Loucy (cell line): ENCODE results near the gene ESR1.

Source experiments
- H2AFZ ChIP-seq: fragments of 200-600 bp; sonication (generic); 2 replicates; pipeline ENCODE4 v1.6.0; 2016; ENCODE audit warnings: antibody characterized with exemption, mild to moderate bottlenecking, low read length, moderate library complexity
- H3F3A ChIP-seq: fragments of 200-600 bp; 2 replicates; pipeline ENCODE4 v1.6.0; 2016; ENCODE audit warnings: antibody characterized with exemption, low read depth, mild to moderate bottlenecking
- H3K27me3 ChIP-seq: fragments of 200-600 bp; sonication (generic); 2 replicates; pipeline ENCODE4 v1.6.1; 2014; ENCODE audit warnings: low read length, mild to moderate bottlenecking; ENCODE audit not compliant: insufficient read depth, poor library complexity, severe bottlenecking
- H3K36me3 ChIP-seq: fragments of 200-600 bp; sonication (generic); 2 replicates; pipeline ENCODE4 v1.6.1; 2016; ENCODE audit warnings: low read length; ENCODE audit not compliant: insufficient read depth
- H3K4me1 ChIP-seq: fragments of 200-600 bp; sonication (generic); 2 replicates; pipeline ENCODE4 v1.5.1; 2014; ENCODE audit warnings: low read length, mild to moderate bottlenecking; ENCODE audit not compliant: insufficient read depth, poor library complexity, severe bottlenecking
- H3K4me2 ChIP-seq: fragments of 200-600 bp; sonication (generic); 2 replicates; pipeline ENCODE4 v1.6.0; 2014; ENCODE audit warnings: antibody characterized with exemption, low read length, low read depth, mild to moderate bottlenecking; ENCODE audit not compliant: poor library complexity, severe bottlenecking
- H3K4me3 ChIP-seq: fragments of 200-600 bp; sonication (generic); 2 replicates; pipeline ENCODE4 v1.5.1; 2014; ENCODE audit warnings: low read length, mild to moderate bottlenecking, mixed read lengths; ENCODE audit not compliant: poor library complexity, severe bottlenecking
- H3K79me2 ChIP-seq: fragments of 200-600 bp; sonication (generic); 2 replicates; pipeline ENCODE4 v1.6.1; 2014; ENCODE audit warnings: low read length; ENCODE audit not compliant: insufficient read depth
- H3K9ac ChIP-seq: fragments of 200-600 bp; sonication (generic); 2 replicates; pipeline ENCODE4 v1.6.0; 2014; ENCODE audit warnings: mild to moderate bottlenecking, low read depth, low read length, moderate library complexity; ENCODE audit not compliant: poor library complexity, severe bottlenecking
- H3K9me2 ChIP-seq: fragments of 200-600 bp; sonication (generic); replicated peaks from 2 replicates; pipeline ENCODE4 v1.6.1; 2016; ENCODE audit warnings: low read depth, low read length, mixed read lengths
- H3K9me3 ChIP-seq: fragments of 200-600 bp; sonication (generic); 2 replicates; pipeline ENCODE4 v1.6.1; 2014; ENCODE audit warnings: mild to moderate bottlenecking, antibody characterized with exemption, low read length, low read depth; ENCODE audit not compliant: insufficient read depth
- H4K20me1 ChIP-seq: fragments of 200-600 bp; sonication (generic); 2 replicates; pipeline ENCODE4 v1.6.0; 2014; ENCODE audit warnings: antibody characterized with exemption, low read length, mild to moderate bottlenecking; ENCODE audit not compliant: insufficient read depth, poor library complexity, severe bottlenecking
- CTCF ChIP-seq: fragments of 200-600 bp; sonication (generic); conservative IDR thresholded peaks from 2 replicates; pipeline ENCODE4 v1.5.1; 2014; ENCODE audit warnings: mild to moderate bottlenecking, antibody characterized with exemption, low read length
- EZH2phosphoT487 ChIP-seq: fragments of 200-600 bp; IDR thresholded peaks from 2 replicates; pipeline ENCODE4 v1.6.1; 2018; ENCODE audit warnings: antibody characterized with exemption, mild to moderate bottlenecking, moderate library complexity, borderline replicate concordance

Gene ESR1

GRCh38 chr6:152091201-152091600 lies 283.7 kb downstream of the ESR1 start:
- no peaks in the 10 kb centered on the region for H3K27me3 ChIP-seq
- TF ChIP-seq EZH2phosphoT487, result no peak
- no peak for TF ChIP-seq CTCF
- no peaks in the 10 kb centered on the region for H3K4me1 ChIP-seq
- H3K4me2 ChIP-seq, result no peak overlapping the region
- no peaks in the 10 kb centered on the region for H3K36me3 ChIP-seq
- no peaks in the 10 kb centered on the region for H3K9me2 ChIP-seq
- H3K9me3 ChIP-seq, result no peaks in the 10 kb centered on the region
- H3K9ac ChIP-seq, result no peak overlapping the region
- no peaks in the 10 kb centered on the region for H3F3A ChIP-seq
- H4K20me1 ChIP-seq, result no peaks in the 10 kb centered on the region
- no peak overlapping the region for H2AFZ ChIP-seq
- no peaks in the 10 kb centered on the region for H3K79me2 ChIP-seq
- H3K4me3 ChIP-seq, result no peak overlapping the region

- no peak overlapping the region for H3K4me3 ChIP-seq
- TF ChIP-seq CTCF (no peak), EZH2phosphoT487 (no peak)
- H3K36me3 ChIP-seq, result no peaks in the 10 kb centered on the region
- no peaks in the 10 kb centered on the region for H3K9me2 ChIP-seq
- no peaks in the 10 kb centered on the region for H4K20me1 ChIP-seq
- H3F3A ChIP-seq, result no peaks in the 10 kb centered on the region
- no peaks in the 10 kb centered on the region for H3K4me1 ChIP-seq
- H3K9me3 ChIP-seq, result no peaks in the 10 kb centered on the region
- H3K27me3 ChIP-seq, result no peaks in the 10 kb centered on the region
- no peak overlapping the region for H2AFZ ChIP-seq
- H3K9ac ChIP-seq, result no peak overlapping the region
- no peaks in the 10 kb centered on the region for H3K79me2 ChIP-seq
- no peak overlapping the region for H3K4me2 ChIP-seq
These were observed 284.4 kb downstream of the ESR1 start for GRCh38 chr6:152091851-152092341.

- TF ChIP-seq EZH2phosphoT487 (no peak), CTCF (no peak)
- Histone ChIP-seq H3F3A (no peaks in the 10 kb centered on the region), H3K4me2 (no peak overlapping the region), H3K79me2 (no peaks in the 10 kb centered on the region), H2AFZ (no peak overlapping the region), H3K36me3 (no peaks in the 10 kb centered on the region), H4K20me1 (no peaks in the 10 kb centered on the region), H3K9ac (no peak overlapping the region), H3K4me1 (no peaks in the 10 kb centered on the region), H3K9me2 (no peaks in the 10 kb centered on the region), H3K4me3 (no peak overlapping the region), H3K9me3 (no peaks in the 10 kb centered on the region), H3K27me3 (no peaks in the 10 kb centered on the region)
These were observed 286.2 kb downstream of the ESR1 start for GRCh38 chr6:152093711-152094110.
